A549 treated with CpdA at 1 μM for 4 hours (cell line): ENCODE results near the gene NXNL1. TPM values are rescaled to one million over a fixed set of nuclear protein-coding genes. Genes with fewer than 3 reads are reported as not detected.

Experiments
- total RNA-seq: library from RNA; stranded (reverse); fragments of 200-300 nt; extraction: Qiagen RNA extraction; gene quantifications from 5 replicates; pipeline ENCODE4 v1.2.3, GENCODE V29; 2022; ENCODE audit warnings: low read depth

Gene NXNL1, protein sequence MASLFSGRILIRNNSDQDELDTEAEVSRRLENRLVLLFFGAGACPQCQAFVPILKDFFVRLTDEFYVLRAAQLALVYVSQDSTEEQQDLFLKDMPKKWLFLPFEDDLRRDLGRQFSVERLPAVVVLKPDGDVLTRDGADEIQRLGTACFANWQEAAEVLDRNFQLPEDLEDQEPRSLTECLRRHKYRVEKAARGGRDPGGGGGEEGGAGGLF
- total RNA-seq, result not detected in 5 replicates

DNA sequence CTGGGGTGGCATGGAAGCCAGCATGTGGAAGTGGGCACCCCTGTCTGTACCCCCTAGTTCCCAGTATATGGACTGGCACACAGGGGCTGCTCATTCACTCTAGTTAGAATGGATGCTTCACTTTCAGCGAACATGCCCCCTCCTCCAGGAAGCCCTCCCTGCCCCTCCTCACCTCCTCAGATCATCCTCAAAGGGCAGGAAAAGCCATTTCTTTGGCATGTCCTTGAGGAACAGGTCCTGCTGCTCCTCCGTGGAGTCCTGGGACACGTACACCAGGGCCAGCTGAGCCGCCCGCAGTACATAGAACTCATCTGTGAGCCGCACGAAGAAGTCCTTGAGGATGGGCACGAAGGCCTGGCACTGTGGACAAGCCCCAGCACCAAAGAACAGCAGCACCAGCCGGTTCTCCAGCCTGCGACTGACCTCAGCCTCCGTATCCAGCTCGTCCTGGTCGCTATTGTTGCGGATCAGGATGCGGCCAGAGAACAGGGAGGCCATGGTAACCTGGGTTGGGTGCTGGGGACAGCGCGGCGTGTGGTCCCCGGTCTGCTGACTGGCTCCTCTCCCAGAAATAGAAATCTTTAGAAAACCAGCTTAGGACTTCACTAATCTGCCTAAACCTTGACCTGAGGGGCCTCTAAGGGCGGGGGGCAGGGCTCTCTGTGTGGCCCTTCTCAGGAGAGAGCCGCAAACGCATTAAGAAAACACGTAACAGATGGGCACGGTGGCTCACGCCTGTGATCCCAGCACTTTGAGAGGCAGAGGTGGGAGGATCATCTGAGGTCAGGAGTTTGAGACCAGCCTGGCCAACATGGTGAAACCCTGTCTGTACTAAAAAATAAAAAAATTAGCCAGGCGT lies at the start of gene NXNL1:
Gene NXNL1, minus strand, starts transcription at position 555 of the 859 bp plus-strand sequence. Its CDS starts 57 bp downstream, at position 498.

DNA sequence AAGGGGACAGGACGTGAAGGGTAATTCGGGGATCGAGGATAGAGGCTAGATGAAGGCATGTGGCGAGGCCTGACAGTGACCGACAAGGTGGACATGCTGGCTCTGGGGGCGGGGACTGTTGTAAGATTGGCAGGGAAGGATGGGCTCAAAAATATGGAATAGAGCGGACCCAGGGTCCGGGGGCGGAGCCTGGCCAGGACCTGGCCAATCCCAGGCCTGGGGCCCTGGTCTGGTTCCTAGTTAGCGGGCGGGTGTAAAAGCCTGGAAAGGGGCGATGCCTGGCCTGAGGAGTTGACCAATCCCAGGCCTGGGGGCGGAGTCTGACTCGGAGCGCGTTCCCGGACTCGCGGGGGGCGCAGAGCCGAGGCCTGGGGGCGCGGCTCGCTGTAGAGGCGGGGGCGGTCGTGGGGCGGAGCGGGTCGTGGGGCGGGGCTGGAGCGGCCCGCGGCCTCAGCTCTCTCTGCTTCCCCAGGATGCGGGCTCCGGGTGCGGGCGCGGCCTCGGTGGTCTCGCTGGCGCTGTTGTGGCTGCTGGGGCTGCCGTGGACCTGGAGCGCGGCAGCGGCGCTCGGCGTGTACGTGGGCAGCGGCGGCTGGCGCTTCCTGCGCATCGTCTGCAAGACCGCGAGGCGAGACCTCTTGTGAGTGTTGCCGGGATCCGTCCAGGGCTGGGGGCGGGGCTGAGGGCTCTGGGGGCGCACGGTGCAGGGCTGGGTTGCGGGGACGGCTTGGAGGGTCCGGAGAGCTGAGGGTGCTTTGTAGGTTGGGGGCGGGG lies 9.5 kb upstream of the NXNL1 start, which contains the start of gene SLC27A1:
Gene SLC27A1, plus strand, starts transcription at position 457 of the 774 bp plus-strand sequence. Its CDS starts 17 bp downstream, at position 474.

DNA sequence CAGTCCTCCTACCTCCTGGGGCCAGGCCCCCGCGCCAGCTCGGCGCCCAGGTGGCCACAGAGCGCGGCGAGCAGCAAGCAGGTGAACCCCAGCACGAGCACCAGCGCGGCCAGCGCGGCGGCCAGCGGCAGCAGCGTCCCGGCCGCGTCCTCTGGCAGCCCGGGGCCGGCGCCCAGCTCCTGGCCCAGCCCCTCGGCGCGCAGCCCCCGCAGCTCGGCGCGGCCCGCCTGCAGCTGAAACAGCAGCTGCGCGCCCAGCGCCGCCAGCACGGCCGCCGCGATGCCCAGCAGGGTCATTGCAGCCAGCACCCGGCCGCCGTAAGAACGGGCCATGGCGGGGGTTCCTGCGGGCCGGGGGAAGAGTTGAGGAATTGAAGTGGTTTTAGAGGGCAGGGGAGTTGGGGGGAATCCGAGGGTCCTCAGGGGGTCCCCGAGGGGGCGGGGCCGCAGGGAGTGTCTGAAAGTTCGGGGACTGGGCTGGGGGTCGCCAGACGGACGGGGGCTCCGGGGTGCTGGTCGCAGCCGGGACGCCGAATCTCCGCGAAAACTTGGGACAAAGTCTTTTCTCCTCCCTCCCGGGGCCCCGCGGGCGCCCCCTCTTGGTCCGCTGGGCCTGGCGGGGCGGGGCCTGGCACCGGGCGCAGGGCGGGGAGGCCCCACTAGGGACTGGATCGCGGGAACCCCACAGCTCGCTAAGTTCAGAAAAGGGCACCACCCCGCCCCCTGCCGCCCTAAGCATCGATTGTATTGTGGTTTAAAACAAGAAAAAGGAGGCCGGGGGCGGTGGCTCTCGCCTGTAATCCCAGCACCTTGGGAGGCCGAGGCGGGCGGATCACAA lies 12.4 kb downstream of the NXNL1 start, which contains the start of gene TMEM221:
Gene TMEM221, minus strand, starts transcription at position 538 of the 837 bp plus-strand sequence. Its CDS starts 206 bp downstream, at position 332.

DNA sequence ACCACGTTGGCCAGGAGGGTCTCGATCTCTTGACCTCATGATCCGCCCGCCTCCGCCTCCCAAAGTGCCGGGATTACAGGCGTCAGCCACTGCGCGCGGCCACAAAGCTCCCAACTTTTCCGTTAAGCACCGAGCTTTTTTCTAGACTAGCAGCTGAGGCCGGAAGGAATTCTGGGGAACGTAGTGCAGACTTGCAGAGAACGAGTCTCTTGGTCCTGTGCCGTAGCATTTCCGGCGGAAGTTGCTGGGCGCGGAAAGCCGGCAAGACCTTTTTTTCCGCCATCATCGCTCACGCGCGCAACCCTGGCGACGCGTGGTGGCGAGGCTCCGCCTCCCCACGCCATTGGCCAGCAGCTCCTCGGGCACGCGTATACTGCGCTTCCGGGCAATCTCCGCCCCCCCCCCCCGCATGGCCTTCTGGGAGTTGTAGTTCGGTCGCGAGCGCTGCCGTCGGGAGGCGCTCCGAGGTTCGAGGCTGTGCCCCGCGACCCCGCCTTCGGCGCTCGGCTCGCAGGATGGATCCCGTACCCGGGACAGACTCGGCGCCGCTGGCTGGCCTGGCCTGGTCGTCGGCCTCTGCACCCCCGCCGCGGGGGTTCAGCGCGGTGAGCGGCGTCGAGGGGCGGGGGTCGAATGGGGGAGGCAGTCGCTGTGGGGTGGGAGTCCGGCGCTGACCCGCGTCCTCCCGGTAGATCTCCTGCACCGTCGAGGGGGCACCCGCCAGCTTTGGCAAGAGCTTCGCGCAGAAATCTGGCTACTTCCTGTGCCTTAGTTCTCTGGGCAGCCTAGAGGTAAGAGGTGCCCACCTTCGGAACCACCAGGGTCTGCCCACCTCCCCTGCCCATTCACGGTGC lies 40.9 kb downstream of the NXNL1 start, which contains the start of gene MVB12A:
Gene MVB12A, plus strand, starts transcription at position 427 of the 854 bp plus-strand sequence. Its CDS starts 89 bp downstream, at position 516.

Other genes starting within 250 kb of the NXNL1 start
- 13.2 to 17.2 TPM (median 16.4 TPM) in 5 replicates for gene USE1, start 245.6 kb downstream of the NXNL1 start, total RNA-seq
- gene OCEL1, start 234.7 kb downstream of the NXNL1 start, total RNA-seq, result 9.6 to 12.2 TPM (median 12.0 TPM) in 5 replicates
- 23.8 to 61.8 TPM (median 55.3 TPM) in 5 replicates for gene NR2F6, start 215.0 kb downstream of the NXNL1 start, total RNA-seq
- not detected in 5 replicates for gene USHBP1, start 196.2 kb downstream of the NXNL1 start, total RNA-seq
- 61.0 to 67.8 TPM (median 65.2 TPM) in 5 replicates for gene BABAM1, start 193.5 kb downstream of the NXNL1 start, total RNA-seq
- 0.30 to 0.94 TPM (median 0.66 TPM) in 5 replicates for gene ANKLE1, start 179.0 kb downstream of the NXNL1 start, total RNA-seq
- 2.6 to 3.8 TPM (median 3.4 TPM) in 5 replicates for gene ABHD8, start 157.5 kb downstream of the NXNL1 start, total RNA-seq
- gene MRPL34, start 155.1 kb downstream of the NXNL1 start, total RNA-seq, result 69.3 to 104 TPM (median 95.7 TPM) in 5 replicates
- gene DDA1, start 151.4 kb downstream of the NXNL1 start, total RNA-seq, result 66.5 to 75.4 TPM (median 69.7 TPM) in 5 replicates
- 2.8 to 4.7 TPM (median 4.0 TPM) in 5 replicates for gene ANO8, start 126.1 kb downstream of the NXNL1 start, total RNA-seq
- gene GTPBP3, start 123.4 kb downstream of the NXNL1 start, total RNA-seq, result 15.7 to 23.4 TPM (median 21.9 TPM) in 5 replicates
- not detected in 5 replicates for gene PLVAP, start 83.6 kb downstream of the NXNL1 start, total RNA-seq
- gene CCDC194, start 66.7 kb downstream of the NXNL1 start, total RNA-seq, result not detected in 5 replicates
- 0.10 to 0.14 TPM in 2 of 5 replicates, not detected in the others for gene BST2, start 55.3 kb downstream of the NXNL1 start, total RNA-seq
- 28.2 to 42.0 TPM (median 39.8 TPM) in 5 replicates for gene MVB12A, start 40.9 kb downstream of the NXNL1 start, total RNA-seq
- 0.56 to 0.92 TPM (median 0.74 TPM) in 5 replicates for gene TMEM221, start 12.3 kb downstream of the NXNL1 start, total RNA-seq
- gene SLC27A1, start 9.6 kb upstream of the NXNL1 start, total RNA-seq, result 2.0 to 3.4 TPM (median 2.8 TPM) in 5 replicates
- gene PGLS, start 50.7 kb upstream of the NXNL1 start, total RNA-seq, result 43.1 to 77.3 TPM (median 74.1 TPM) in 5 replicates
- 56.1 to 75.0 TPM (median 69.7 TPM) in 5 replicates for gene COLGALT1, start 94.7 kb upstream of the NXNL1 start, total RNA-seq
- gene UNC13A, start 227.4 kb upstream of the NXNL1 start, total RNA-seq, result 1.5 to 2.0 TPM (median 1.7 TPM) in 5 replicates